Thyroid gland (tissue), 4 donors: ENCODE results near the gene TBC1D5. TPM values are rescaled to one million over a fixed set of nuclear protein-coding genes. Genes with fewer than 3 reads are reported as not detected.
"Not testable (repeated sequence)": the region's sequence is repeated elsewhere in the genome, so short reads cannot be mapped to it uniquely, and the experiment has no call there.

Experiments
- DNase-seq, 2 donors: peaks; one replicate each; pipeline ENCODE4 v3.0.0-alpha.2; 2019
- H3K27ac ChIP-seq, 3 donors: fragments of 200-600 bp; sonication (generic); 1 replicate in 2 of 3; 2 replicates in 1 of 3; pipeline ENCODE4 v1.5.1; 2016 to 2019; ENCODE audit warnings: mild to moderate bottlenecking in 1 of 3, moderate library complexity in 1 of 3
- H3K27me3 ChIP-seq: fragments of 200-600 bp; sonication (generic); one replicate; pipeline ENCODE4 v1.5.1; 2019
- H3K36me3 ChIP-seq, 2 donors: fragments of 200-600 bp; sonication (generic); one replicate each; pipeline ENCODE4 v1.5.1; 2016 to 2019
- H3K4me1 ChIP-seq, 2 donors: fragments of 200-600 bp; sonication (generic); one replicate each; pipeline ENCODE4 v1.5.1; 2017 to 2019
- H3K4me3 ChIP-seq, 3 donors: fragments of 200-600 bp; sonication (generic); replicated peaks in 1 of 3; 1 replicate in 2 of 3; 2 replicates in 1 of 3; pipeline ENCODE4 v1.5.1; 2016; ENCODE audit warnings: mild to moderate bottlenecking in 1 of 3
- H3K9me3 ChIP-seq: fragments of 200-600 bp; sonication (generic); one replicate; pipeline ENCODE4 v1.5.1; 2017
- POLR2A ChIP-seq, 2 donors: fragments of 450-650 bp; IDR thresholded peaks; one replicate each; pipeline ENCODE4 v1.6.1; 2017; ENCODE audit warnings: antibody characterized with exemption in 2 of 2, mild to moderate bottlenecking in 2 of 2, moderate library complexity in 1 of 2
- WGBS, 2 donors: methylation state at CpG; one replicate each; pipeline ENCODE4 v1.1.5; 2017; 5-methylcytosine and 5-hydroxymethylcytosine counted together
- intact Hi-C: fragments of 100-400 bp; cut with DNase I; formaldehyde crosslinking; loops from one replicate; pipeline ENCODE4 v1.15.1; 2023
- total RNA-seq, 4 donors: library from RNA; depleted of rRNA; stranded (reverse); fragments of >200 nt; gene quantifications; one replicate each; pipeline ENCODE4 v1.2.3, GENCODE V29; 2016
- TF ChIP-seq, protein P1 (sequence below), 6 experiments: fragments of 200-600 bp in 3 of 6; fragments of 450-650 bp in 3 of 6; sonication (generic) in 3 of 6; IDR thresholded peaks; one replicate each; pipeline ENCODE4 v1.5.1; 2016 to 2019; ENCODE audit warnings: antibody characterized with exemption in 6 of 6, mild to moderate bottlenecking in 2 of 6, inconsistent platforms in 1 of 6, moderate library complexity in 1 of 6

TBC1D5 gene, protein sequence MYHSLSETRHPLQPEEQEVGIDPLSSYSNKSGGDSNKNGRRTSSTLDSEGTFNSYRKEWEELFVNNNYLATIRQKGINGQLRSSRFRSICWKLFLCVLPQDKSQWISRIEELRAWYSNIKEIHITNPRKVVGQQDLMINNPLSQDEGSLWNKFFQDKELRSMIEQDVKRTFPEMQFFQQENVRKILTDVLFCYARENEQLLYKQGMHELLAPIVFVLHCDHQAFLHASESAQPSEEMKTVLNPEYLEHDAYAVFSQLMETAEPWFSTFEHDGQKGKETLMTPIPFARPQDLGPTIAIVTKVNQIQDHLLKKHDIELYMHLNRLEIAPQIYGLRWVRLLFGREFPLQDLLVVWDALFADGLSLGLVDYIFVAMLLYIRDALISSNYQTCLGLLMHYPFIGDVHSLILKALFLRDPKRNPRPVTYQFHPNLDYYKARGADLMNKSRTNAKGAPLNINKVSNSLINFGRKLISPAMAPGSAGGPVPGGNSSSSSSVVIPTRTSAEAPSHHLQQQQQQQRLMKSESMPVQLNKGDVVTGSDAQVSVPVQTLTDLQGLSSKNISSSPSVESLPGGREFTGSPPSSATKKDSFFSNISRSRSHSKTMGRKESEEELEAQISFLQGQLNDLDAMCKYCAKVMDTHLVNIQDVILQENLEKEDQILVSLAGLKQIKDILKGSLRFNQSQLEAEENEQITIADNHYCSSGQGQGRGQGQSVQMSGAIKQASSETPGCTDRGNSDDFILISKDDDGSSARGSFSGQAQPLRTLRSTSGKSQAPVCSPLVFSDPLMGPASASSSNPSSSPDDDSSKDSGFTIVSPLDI
- total RNA-seq = 100 to 1,000 TPM; 115 to 141 (median 133) TPM

DNA sequence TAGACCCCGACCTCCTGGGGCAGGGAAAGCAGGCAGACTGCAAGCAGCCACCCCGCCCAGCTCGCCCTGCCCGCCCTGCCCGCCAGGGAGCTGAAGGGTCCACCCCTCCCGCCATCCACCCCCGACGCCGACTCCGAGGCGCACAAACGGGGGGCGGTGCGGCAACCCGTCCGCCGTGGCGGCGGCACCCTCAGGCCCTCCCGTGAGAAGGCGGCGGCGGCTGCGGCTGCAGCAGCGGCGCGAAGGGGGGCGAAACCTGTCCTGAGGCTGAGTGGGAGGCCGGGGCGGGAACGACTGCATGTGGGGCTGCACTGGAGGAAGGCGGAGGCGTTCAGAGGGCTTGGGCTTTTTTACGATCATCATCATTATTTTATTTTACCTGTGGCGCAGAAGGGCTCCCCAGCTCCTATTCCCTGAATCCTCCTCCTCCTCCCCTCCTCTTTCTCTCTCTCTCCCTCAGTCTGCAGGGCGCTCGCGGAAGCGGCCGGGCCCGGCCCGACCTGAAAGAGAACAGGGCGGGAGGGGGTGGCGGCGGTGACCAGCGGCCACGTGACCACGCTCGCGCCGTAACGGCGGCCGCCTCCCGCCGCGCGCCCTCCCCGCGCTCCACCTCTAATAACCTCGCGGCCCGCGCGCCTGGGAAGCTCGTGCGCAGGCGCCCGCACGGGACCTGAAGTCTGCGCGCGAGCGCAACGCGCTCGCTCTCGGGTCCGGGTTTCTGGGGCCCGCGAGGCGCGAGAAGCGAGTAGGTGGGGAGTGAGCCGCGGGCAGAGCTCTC is at the start of gene TBC1D5:
Gene TBC1D5, minus strand, starts transcription at position 530 of the 778 bp plus-strand sequence. CDS start 234,061 bp downstream, outside the sequence.
- 0 to 1% methylated on average over 54 to 57 of the region's 86 CpGs for WGBS, 2 donors
- H3K27ac ChIP-seq = peak within 1 kb of the TSS; percentile 98 to 99 (median 98)
- no peaks in the 10 kb centered on the region for H3K27me3 ChIP-seq
- H3K36me3 ChIP-seq = no peaks in the 10 kb centered on the region
- peaks cover 15 to 25% of the 10 kb centered on the region in 2 donors for H3K4me1 ChIP-seq
- DNase-seq = peak; percentile 97 to 99
- TF ChIP-seq, protein P1, sequence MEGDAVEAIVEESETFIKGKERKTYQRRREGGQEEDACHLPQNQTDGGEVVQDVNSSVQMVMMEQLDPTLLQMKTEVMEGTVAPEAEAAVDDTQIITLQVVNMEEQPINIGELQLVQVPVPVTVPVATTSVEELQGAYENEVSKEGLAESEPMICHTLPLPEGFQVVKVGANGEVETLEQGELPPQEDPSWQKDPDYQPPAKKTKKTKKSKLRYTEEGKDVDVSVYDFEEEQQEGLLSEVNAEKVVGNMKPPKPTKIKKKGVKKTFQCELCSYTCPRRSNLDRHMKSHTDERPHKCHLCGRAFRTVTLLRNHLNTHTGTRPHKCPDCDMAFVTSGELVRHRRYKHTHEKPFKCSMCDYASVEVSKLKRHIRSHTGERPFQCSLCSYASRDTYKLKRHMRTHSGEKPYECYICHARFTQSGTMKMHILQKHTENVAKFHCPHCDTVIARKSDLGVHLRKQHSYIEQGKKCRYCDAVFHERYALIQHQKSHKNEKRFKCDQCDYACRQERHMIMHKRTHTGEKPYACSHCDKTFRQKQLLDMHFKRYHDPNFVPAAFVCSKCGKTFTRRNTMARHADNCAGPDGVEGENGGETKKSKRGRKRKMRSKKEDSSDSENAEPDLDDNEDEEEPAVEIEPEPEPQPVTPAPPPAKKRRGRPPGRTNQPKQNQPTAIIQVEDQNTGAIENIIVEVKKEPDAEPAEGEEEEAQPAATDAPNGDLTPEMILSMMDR (IDR thresholded peaks at IDR 0.05) = peak in 2 of 6 experiments; percentile 18 to 19
- peak; percentile 41 to 84 for TF ChIP-seq POLR2A (IDR thresholded peaks at IDR 0.05)
- peak within 1 kb of the TSS; percentile 76 to 88 (median 86) for H3K4me3 ChIP-seq
- intact Hi-C loops = no loop called here
- H3K9me3 ChIP-seq = no peaks in the 10 kb centered on the region

DNA sequence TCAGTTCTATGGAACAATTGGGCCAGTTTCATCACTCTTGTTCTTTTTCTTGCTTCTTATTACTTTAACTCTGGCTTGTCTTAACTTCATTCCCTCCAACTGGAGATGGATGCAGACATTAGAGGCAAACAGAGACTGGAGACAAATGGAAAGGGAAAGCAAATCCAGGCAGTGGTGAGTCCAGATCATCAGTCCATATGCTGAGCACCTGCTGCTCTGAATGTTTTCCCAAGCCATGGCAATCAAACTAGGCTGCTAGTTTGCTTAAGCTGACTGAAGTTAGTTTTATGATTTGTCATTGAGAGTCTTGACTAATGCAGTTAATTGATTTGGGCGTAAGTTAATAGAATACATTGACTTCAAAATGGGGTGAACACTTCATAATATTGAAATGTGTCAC is 41.0 kb upstream of the TBC1D5 start:
- Histone ChIP-seq H3K4me1 (no peaks in the 10 kb centered on the region), H3K36me3 (no peaks in the 10 kb centered on the region), H3K9me3 (no peaks in the 10 kb centered on the region), H3K27me3 (no peaks in the 10 kb centered on the region), H3K27ac (no peak overlapping the region), H3K4me3 (no peak overlapping the region)
- DNase-seq = no peak
- intact Hi-C loops = no loop called here
- TF ChIP-seq, protein P1 (IDR thresholded peaks at IDR 0.05) = no peak
- no peak for TF ChIP-seq POLR2A (IDR thresholded peaks at IDR 0.05)
- 93 to 94% methylated on average over 1 of the region's 1 CpG for WGBS, 2 donors

DNA sequence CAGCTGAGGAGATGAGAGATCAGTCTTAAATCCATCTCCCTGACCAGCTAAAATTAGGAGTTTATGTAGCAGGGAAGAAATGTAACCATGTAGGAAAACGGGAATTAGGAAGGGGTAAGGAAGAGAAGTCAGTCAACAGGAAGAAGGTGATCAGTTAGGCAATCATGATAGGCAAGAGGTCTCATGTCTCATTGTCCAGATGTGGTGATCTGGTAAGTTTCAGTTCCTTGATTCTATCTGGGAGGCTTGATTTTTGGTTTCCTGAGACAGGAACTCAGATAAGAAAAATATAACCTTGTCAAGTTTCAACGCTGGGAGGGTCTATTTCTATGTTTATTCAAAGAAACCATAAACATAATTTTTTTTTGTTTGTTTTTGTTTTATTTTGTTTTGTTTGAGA is 40.3 kb upstream of the TBC1D5 start:
- 57 to 69% methylated on average over 2 of the region's 2 CpGs for WGBS, 2 donors
- intact Hi-C loops = no loop called here

DNA sequence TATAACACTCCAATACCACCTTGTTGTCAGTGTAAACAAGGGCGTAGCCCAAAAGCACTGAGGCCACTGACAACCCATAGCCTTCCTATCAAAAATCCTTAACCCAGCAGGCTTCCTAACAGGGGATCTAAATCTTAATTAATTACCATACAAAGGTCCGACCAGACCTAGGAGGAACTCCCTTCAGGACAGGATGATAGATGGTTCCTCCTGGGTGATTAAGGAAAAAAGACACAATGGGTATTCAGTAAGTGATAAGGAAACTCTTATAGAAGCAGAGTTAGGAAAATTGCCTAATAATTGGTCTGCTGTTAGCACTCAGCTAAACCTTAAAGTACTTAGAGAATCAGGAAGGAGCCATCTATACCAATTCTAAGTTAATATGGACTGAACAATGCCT is 37.9 kb upstream of the TBC1D5 start:
- WGBS, 2 donors = 57 to 74% methylated on average over 2 of the region's 2 CpGs
- intact Hi-C loops, H3K4me1 ChIP-seq: not testable (repeated sequence)

More for the DNA sequence above, 40.3 kb upstream of the TBC1D5 start:
- Histone ChIP-seq H3K9me3 (no peaks in the 10 kb centered on the region), H3K4me3 (no peak overlapping the region), H3K27me3 (no peaks in the 10 kb centered on the region), H3K36me3 (no peaks in the 10 kb centered on the region), H3K27ac (no peak overlapping the region), H3K4me1 (no peaks in the 10 kb centered on the region)
- DNase-seq = no peak
- TF ChIP-seq POLR2A (IDR thresholded peaks at IDR 0.05) = no peak
- TF ChIP-seq, protein P1 (IDR thresholded peaks at IDR 0.05) = no peak

DNA sequence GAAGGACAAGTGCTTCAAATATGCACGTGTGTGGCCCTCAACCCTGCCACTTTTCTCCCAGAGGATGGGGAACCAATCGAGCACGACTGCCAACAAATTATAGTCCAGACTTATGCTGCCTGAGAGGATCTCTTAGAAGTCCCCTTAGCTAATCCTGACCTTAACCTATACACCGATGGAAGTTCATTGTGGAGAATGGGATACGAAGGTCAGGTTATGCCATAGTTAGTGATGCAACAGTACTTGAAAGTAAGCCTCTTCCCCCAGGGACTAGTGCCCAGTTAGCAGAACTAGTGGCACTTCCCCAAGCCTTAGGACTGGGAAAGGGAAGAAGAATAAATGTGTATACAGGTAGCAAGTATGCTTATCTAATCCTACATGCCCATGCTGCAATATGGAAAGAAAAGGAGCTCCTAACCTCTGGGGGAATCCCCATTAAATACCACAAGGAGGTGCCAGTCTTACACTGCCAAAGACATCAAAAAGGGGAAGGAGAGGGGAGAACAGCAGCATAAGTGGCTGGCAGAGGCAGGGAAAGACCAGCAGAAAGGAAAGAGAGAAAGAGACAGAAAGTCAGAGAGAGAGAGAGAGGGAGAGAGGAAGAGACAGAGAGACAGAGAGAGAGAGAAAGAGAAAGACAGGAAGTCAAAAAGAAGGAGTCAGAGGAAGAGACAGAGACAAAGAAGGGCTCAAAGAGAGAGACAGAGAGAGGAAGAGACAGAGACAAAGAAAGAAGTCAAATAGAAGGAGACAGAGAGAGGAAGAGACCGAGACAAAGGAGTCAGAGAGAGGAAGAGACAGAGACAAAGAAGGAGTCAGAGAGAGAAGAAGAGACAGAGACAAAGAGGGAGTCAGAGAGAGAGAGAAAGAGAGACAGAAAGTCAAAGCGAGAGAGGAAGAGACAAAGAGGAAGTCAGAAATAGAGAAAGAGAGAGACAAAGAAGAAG is 37.1 kb upstream of the TBC1D5 start:
- WGBS, 2 donors = 62 to 75% methylated on average over 7 of the region's 7 CpGs
- intact Hi-C loops, H3K36me3 ChIP-seq, H3K9me3 ChIP-seq, H3K27me3 ChIP-seq, DNase-seq, H3K27ac ChIP-seq, H3K4me3 ChIP-seq, H3K4me1 ChIP-seq: not testable (repeated sequence)

More for the DNA sequence above, 37.9 kb upstream of the TBC1D5 start:
- H3K27ac ChIP-seq, H3K4me3 ChIP-seq, H3K27me3 ChIP-seq, H3K9me3 ChIP-seq, H3K36me3 ChIP-seq, DNase-seq: not testable (repeated sequence)

DNA sequence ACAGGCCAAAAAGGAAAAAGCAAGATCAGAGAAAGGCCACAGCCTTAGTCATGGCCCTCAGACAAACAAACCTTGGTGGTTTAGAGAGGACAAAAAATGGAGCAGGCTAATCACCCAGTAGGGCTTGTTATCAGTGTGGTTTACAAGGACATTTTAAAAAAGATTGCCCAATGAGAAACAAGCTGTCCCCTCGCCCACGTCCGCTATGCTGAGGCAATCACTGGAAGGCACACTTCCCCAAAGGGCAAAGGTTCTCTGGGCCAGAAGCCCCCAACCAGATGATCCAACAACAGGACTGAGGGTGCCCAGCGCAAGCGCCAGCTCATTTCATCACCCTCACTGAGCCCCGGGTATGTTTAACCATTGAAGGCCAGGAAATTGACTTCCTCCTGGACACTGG is 34.9 kb upstream of the TBC1D5 start:
- 93 to 98% methylated on average over 6 of the region's 6 CpGs for WGBS, 2 donors
- H3K36me3 ChIP-seq, DNase-seq, H3K4me1 ChIP-seq, H3K4me3 ChIP-seq, H3K27me3 ChIP-seq, H3K9me3 ChIP-seq, H3K27ac ChIP-seq, intact Hi-C loops: not testable (repeated sequence)
